Muscle layer of duodenum (tissue), 2 donors: ENCODE measurements around the gene DCAF16.

Experiments used
- H3K27ac ChIP-seq: one replicate; pipeline ENCODE4 v1.7.0; 2013; ENCODE audit warnings: mild to moderate bottlenecking, low read length
- H3K27me3 ChIP-seq: one replicate; pipeline ENCODE4 v1.7.0; 2013; ENCODE audit warnings: low read depth, mild to moderate bottlenecking, control low read depth, low read length
- H3K36me3 ChIP-seq, 2 donors: one replicate each; pipeline ENCODE4 v1.7.0; 2013; ENCODE audit warnings: low read length in 2 of 2, control low read depth in 1 of 2, mild to moderate bottlenecking in 1 of 2; ENCODE audit not compliant: insufficient read depth in 2 of 2, control insufficient read depth in 1 of 2
- H3K4me1 ChIP-seq, 2 donors: one replicate each; pipeline ENCODE4 v1.7.0; 2013; ENCODE audit warnings: low read length in 2 of 2, mild to moderate bottlenecking in 2 of 2, control low read depth in 1 of 2, moderate library complexity in 1 of 2; ENCODE audit not compliant: insufficient read depth in 2 of 2, control insufficient read depth in 1 of 2
- H3K4me3 ChIP-seq, 2 donors: one replicate each; pipeline ENCODE4 v1.7.0; 2013; ENCODE audit warnings: low read length in 2 of 2, low read depth in 1 of 2, mild to moderate bottlenecking in 1 of 2
- H3K9me3 ChIP-seq, 2 donors: one replicate each; pipeline ENCODE4 v1.7.0; 2013; ENCODE audit warnings: low read length in 2 of 2, control low read depth in 1 of 2, mild to moderate bottlenecking in 1 of 2; ENCODE audit not compliant: control insufficient read depth in 1 of 2
- donor health status: healthy.

The DCAF16 gene

GRCh38 chr4:17781300-17782287 is 29.0 kb downstream of the DCAF16 start, which contains the start of gene FAM184B:
TSS of gene FAM184B (minus strand) at chr4:17781621. CDS start at chr4:17781299, 322 bp downstream.
- Histone ChIP-seq H3K36me3 (no peaks in the 10 kb centered on the region), H3K4me3 (peak within 1 kb of the TSS; percentile 52 to 78), H3K27me3 (peaks cover 12% of the 10 kb centered on the region), H3K9me3 (no peaks in the 10 kb centered on the region), H3K27ac (no peak within 1 kb of the TSS), H3K4me1 (peaks cover 0 to 21% of the 10 kb centered on the region in 2 donors)

GRCh38 chr4:17780501-17781299 is 29.9 kb downstream of the DCAF16 start:
- Histone ChIP-seq H3K4me1 (peaks cover 0 to 21% of the 10 kb centered on the region in 2 donors), H3K4me3 (peak overlapping the region; percentile 52 to 78), H3K36me3 (no peaks in the 10 kb centered on the region), H3K27me3 (peaks cover 12% of the 10 kb centered on the region), H3K27ac (no peak overlapping the region), H3K9me3 (no peaks in the 10 kb centered on the region)

DNA sequence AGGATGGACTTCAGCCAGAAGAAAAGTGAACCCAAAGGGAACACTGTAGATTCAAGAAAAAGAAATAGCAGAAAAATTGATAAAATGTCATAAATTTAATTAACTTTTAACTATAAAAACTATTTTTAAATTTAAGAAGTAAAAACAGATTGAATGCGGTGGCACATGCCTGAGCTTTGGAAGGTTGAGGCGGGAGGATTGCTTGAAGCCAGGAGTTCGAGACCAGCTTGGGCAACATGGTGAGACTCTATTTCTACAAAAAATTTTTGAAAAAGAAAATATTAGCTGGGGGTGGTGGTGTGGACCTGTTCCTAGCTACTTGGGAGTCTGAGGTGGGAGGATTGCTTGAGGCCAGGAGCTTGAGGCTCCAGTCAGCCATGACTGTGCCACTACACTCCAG is 32.1 kb downstream of the DCAF16 start:
- Histone ChIP-seq H3K4me1 (peaks cover 0 to 21% of the 10 kb centered on the region in 2 donors), H3K9me3 (no peaks in the 10 kb centered on the region)

DNA sequence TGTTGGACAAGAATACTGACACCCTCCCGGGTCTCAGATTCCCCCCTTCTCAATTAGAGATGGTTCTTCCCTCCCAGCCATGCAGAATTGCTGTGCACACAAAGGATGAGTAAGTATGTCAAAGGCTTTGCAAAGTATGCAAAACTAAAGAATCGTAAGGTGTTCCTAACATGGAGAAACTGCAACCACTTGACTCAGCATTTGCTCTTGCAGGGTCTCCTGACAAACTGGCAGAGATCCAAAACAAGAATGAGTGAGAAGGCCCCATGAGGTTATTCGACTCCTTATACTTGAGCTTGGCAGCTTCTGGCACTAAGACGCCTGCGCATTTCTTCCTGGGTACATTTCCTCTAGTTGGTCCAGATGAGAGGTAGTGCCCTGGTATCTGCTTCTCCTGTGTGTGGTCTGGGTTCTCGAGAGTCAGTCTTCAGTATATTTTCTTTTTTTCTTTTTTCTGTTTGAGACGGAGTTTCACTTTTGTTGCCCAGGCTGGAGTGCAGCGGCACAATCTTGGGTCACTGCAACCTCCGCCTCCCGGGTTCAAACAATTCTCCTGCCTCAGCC is 37.3 kb downstream of the DCAF16 start:
- no peaks in the 10 kb centered on the region for H3K36me3 ChIP-seq
- no peak overlapping the region for H3K27ac ChIP-seq
- no peaks in the 10 kb centered on the region for H3K27me3 ChIP-seq
- H3K9me3 ChIP-seq = no peaks in the 10 kb centered on the region
- H3K4me3 ChIP-seq = no peak overlapping the region
- H3K4me1 ChIP-seq = no peaks in the 10 kb centered on the region

More for the DNA sequence above, 32.1 kb downstream of the DCAF16 start:
- H3K27me3 ChIP-seq = peaks cover 12% of the 10 kb centered on the region
- H3K36me3 ChIP-seq = no peaks in the 10 kb centered on the region
- H3K4me3 ChIP-seq = no peak overlapping the region
- no peak overlapping the region for H3K27ac ChIP-seq

- Histone ChIP-seq H3K36me3 (no peaks in the 10 kb centered on the region), H3K4me3 (no peak overlapping the region), H3K27me3 (no peaks in the 10 kb centered on the region), H3K9me3 (no peaks in the 10 kb centered on the region), H3K4me1 (no peaks in the 10 kb centered on the region), H3K27ac (no peak overlapping the region)
Measured at GRCh38 chr4:17771284-17771908, 39.2 kb downstream of the DCAF16 start.

DNA sequence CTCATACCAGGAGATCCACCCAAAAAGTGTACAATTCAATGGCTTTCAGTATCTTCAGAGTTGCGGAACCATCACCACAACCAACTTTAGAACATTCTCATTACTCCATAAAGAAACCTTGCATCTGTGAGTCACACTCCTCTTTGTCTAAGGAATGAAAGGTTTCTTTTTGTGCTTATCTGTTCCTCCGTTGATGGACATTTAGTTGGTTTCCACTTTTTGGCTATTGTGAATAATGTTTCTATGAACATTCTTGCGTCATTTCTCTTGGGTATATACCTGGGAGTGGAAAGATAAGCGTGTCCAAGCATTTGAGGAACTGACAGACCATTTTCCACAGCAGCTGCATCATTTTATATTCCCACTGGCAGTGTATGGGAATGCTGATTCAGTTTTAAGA is 39.7 kb downstream of the DCAF16 start:
- Histone ChIP-seq H3K9me3 (no peaks in the 10 kb centered on the region), H3K4me1 (no peaks in the 10 kb centered on the region), H3K27ac (no peak overlapping the region), H3K27me3 (no peaks in the 10 kb centered on the region), H3K4me3 (no peak overlapping the region), H3K36me3 (no peaks in the 10 kb centered on the region)

GRCh38 chr4:17769406-17770174 is 41.0 kb downstream of the DCAF16 start:
- H3K4me3 ChIP-seq = no peak overlapping the region
- H3K4me1 ChIP-seq = no peaks in the 10 kb centered on the region
- H3K27me3 ChIP-seq = no peaks in the 10 kb centered on the region
- no peaks in the 10 kb centered on the region for H3K9me3 ChIP-seq
- no peak overlapping the region for H3K27ac ChIP-seq
- H3K36me3 ChIP-seq = no peaks in the 10 kb centered on the region

DNA sequence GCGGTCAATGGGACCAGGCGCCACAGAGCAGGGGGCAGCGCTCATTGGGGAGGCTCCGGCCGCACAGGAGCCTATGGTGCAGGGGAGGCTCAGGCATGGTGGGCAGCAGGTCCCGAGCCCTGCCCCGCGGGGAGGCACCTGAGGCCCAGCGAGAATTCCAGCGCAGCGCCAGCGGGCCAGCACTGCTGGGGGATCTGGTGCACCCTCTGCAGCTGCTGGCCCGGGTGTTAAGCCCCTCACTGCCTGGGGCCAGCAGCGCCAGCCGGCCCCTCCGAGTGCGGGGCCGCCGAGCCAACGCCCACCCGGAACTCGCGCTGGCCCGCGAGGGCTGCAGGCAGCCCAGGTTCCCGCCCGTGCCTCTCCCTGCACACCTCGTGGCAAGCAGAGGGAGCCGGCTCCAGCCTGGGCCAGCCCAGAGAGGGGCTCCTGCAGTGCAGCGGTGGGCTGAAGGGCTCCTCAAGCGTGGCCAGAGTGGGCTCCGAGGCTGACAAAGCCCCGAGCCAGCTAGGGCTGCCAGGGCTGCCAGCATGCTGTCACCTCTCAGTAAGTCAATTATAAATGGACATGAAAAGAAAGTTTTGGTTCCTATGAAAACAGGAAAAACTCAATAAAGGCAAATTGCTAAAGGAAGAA is 43.6 kb downstream of the DCAF16 start:
- H3K27me3 ChIP-seq = no peaks in the 10 kb centered on the region
- H3K4me3 ChIP-seq = no peak overlapping the region
- no peaks in the 10 kb centered on the region for H3K9me3 ChIP-seq
- no peaks in the 10 kb centered on the region for H3K36me3 ChIP-seq
- H3K27ac ChIP-seq = no peak overlapping the region
- H3K4me1 ChIP-seq = no peaks in the 10 kb centered on the region

DNA sequence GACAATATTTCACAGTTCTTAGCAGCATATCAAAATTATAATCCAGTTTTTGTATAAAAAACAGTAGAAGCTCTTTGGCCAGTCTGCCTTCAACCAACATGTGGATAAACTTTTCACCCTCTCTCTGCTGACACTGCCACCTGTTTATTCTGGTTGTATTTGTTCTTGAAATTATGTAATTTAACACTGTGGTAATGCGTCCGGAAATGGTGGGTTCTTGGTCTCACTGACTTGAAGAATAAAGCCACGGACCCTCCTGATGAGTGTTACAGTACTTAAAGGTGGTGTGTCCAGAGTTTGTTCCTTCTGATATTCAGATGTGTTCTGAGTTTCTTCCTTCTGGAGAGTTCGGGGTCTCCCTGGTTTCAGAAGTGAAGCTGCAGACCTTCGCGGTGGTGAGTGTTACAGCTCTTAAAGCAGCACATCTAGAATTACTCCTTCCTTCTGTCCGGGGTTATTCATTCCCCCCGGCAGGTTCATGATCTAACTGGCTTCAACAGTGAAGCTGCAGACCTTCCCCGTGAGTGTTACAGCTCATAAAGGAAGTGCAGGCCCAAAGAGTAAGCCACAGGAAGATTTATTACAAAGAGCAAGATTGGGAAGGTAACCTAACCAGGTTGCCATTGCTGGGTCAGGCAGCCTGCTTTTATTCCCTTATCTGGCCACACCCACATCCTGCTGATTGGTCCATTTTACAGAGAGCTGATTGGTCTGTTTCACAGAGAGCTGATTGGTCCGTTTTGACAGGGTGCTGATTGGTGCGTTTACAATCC is 44.9 kb downstream of the DCAF16 start:
- H3K27me3 ChIP-seq = no peaks in the 10 kb centered on the region
- H3K27ac ChIP-seq = no peak overlapping the region
- no peak overlapping the region for H3K4me3 ChIP-seq

More for the DNA sequence above, 44.9 kb downstream of the DCAF16 start:
- H3K36me3 ChIP-seq = no peaks in the 10 kb centered on the region
- no peaks in the 10 kb centered on the region for H3K4me1 ChIP-seq
- no peaks in the 10 kb centered on the region for H3K9me3 ChIP-seq
